CD4-positive, alpha-beta T cell treated with Interleukin-6 at 100 ng/mL for 8 hours (primary cell): ENCODE measurements around the gene PLEKHH2.
"Not testable (repeated sequence)": the region's sequence is repeated elsewhere in the genome, so short reads cannot be mapped to it uniquely, and the experiment has no call there.

Experiments
- DNase-seq: peaks from one replicate; pipeline ENCODE4 v3.0.0-alpha.2; 2020; ENCODE audit warnings: mixed read lengths, low spot score

PLEKHH2 gene

DNA sequence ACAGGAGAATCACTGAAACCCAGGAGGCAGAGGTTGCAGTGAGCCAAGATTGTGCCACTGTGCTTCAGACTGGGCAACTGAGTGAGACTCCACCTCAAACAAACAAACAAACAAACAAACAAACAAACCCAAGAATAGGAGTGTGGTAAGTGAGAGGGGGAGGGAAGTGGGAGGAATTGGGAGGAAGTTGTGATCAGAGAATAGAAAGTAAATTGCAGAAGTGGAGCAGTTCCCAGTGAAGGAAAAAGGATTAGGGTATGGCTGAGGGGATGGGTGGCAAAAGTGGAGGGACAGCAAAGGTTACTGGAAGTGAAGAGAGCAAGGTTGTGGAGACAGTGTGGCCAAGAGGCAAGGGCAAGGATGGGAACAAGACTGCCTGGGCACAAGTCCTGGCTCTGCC lies 80.3 kb downstream of the PLEKHH2 start:
- DNase-seq = no peak

DNA sequence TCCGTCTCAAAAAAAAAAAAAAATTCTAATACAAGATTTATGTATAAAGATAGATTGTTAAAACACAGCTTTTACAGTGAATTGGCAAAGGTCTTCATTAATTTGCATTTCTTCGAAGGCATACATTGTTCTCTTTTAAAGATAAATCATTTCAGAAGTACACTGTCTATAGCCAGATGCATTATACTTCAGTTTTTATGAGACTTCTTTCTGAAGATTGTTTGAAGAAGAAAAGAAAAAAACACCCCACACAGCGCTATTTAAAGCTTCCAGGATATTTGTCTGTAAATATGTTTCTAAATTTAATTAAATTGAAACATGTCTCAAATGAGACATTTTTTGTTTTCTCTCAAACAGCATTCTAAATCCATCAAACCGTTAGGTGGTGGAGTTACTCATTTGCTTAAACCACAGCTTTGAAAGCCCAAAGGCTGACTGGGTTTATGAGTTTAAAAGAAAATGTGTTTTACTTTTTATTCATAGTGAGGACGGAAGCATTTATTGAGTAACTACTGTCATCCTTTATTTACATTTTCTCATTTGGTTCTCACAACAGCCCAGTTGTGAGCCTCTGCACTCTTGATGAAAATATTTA lies 81.6 kb downstream of the PLEKHH2 start:
- DNase-seq = no peak

GRCh38 chr2:43724728-43725526 lies 87.9 kb downstream of the PLEKHH2 start:
- DNase-seq = no peak

DNA sequence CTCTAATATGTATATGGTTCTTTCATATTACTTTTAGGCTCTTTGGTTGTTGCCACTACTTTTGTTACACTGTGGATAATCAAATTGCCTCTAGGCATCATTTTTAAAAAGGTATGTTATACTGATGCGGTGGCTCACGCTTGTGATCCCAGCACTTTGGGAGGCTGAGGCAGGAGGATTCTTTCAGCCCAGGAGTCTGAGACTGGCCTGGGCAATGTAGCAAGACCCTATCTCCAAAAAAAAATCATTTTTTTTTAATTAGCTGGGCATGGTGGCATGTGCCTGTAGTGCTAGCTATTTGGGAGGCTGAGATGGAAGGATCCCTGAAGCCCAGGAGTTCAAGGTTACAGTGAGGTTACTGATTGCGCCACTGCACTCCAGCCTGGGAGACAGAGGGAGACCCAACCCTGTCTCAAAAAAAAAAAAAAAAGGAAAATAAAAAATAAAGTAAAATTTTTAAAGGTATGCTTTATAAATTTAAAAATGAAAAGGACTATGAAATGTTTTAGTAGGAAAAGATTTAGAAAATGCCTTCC lies 88.7 kb downstream of the PLEKHH2 start:
- no peak for DNase-seq

- DNase-seq = not testable (repeated sequence)
These were observed 90.0 kb downstream of the PLEKHH2 start for GRCh38 chr2:43726961-43727633.

DNA sequence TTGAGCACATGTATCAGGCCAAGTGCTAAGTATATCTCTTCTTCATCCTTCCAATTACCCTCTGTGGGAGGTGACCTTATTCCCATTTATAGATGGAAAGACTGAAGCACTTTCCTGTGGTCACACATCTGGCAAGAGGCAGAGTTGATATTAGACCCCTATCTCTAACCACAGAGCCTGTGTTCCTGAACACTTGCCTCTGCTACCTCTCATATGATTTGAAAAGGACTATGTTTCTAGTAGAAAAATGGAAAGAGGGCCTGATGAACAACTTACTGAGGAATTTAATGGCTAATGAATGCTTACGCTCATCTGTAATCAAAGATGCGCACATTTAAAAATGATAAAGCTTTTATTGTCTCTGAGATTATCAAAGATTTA lies 90.6 kb downstream of the PLEKHH2 start:
- no peak for DNase-seq

- no peak for DNase-seq
These were observed 92.6 kb downstream of the PLEKHH2 start for GRCh38 chr2:43729491-43730174.

DNA sequence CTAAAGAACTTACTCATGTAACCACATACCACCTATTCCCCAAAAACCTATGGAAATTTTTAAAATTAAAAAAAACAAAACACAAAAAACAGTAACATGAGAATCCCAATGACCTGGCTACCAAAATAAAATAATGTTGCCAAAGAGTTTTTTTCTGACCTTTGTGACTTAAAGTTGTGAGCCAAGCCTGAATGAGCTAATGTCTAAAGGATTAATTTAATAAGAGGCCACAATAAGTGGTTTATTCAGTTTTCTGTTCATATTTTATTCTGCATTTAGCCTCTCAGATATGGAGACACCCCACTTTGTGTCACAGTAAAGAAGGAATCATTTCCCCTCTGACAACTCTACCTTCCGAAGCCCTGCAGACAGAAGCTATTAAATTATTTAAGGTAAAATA lies 94.2 kb downstream of the PLEKHH2 start:
- no peak for DNase-seq

DNA sequence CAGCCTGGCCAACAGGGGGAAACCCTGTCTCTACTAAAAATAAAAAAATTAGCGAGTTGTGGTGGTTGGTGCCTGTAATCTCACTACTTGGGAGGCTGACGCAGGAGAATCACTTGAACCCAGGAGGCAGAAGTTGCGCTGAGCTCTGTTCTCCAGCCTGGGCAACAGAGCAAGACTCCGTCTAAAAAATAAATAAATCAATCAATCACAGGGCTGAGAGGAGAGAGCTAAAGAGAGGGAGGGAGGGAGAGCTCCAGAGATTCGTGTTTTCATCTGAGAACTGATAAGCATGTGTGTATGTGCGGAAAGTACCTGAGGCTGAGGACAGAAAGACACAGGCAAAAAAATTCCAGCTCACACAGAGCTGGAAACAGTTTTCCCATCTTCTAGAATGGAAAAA lies 99.6 kb downstream of the PLEKHH2 start:
- no peak for DNase-seq

DNA sequence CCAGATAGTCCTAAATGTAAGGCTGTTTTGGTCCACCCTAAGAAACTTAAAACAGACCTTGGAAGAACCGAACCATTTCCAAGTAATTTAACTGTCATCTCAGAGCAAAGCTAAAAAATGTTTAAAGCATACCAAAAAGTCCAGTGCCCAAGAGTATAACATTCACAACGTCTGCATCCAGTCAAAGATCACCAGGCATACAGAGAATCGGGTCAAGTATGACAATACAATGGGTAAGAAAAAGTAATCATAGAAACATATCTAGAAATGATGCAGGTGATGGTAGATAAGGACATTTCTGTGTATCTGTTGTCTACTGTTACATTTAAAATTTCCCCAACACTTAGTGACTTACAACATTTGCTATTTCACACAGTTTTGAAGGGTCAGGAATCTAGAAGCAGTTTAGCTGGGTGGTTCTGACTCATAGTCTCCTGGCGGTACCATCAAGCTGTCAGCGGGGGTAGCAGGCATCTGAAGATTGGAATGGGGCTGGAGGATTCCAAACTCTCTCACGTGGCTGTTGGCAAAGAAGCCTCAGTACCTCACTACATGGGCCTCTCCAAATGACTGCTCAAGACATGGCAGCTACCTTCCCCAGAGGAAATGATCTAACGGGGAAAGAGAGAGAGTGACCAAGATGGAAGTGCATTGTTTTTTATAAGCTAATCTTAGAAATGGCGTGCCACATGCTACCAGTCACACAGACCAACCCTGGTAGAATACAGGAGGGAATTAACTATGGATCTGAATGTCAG lies 100.2 kb downstream of the PLEKHH2 start:
- DNase-seq = no peak

GRCh38 chr2:43737855-43738254 lies 100.8 kb downstream of the PLEKHH2 start:
- no peak for DNase-seq

DNA sequence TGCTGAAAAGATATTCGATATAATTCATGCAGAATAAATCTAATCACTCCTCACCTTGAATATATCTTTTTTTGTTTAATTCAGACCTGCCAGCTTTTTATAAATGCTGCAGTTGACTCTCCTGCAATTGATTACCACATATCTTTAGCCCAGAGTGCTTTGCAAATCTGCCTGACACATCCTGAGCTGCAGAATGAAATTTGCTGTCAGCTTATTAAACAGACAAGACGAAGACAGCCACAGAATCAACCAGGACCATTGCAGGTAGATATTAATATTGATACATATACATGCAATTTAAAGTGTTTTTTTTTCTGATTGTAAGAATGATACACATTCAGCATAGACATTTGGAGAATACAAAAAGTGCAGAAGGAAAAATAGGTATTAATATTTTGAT lies 101.2 kb downstream of the PLEKHH2 start:
- DNase-seq = no peak

DNA sequence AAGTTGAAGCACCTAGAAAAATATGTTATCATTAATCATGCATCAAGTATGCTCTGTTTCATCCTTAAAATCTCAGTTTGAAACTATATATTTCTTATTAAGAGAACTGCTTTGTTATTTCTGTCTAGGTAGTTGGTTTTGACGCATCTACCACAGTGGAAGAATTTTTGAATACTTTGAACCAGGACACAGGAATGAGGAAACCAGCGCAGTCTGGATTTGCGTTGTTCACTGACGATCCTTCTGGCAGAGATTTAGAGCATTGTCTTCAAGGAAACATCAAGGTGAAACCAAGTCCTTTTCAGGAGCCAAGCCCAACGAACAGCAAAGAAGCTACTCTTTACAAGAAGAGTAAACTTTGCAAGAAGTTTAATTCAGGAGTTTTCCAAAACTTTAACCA lies 106.6 kb downstream of the PLEKHH2 start:
- DNase-seq = no peak

GRCh38 chr2:43745457-43745856 lies 108.4 kb downstream of the PLEKHH2 start:
- DNase-seq = no peak

- no peak for DNase-seq
These were observed 111.3 kb downstream of the PLEKHH2 start for GRCh38 chr2:43748333-43748732.

- DNase-seq = no peak
These were observed 112.5 kb downstream of the PLEKHH2 start for GRCh38 chr2:43749583-43749982.

DNA sequence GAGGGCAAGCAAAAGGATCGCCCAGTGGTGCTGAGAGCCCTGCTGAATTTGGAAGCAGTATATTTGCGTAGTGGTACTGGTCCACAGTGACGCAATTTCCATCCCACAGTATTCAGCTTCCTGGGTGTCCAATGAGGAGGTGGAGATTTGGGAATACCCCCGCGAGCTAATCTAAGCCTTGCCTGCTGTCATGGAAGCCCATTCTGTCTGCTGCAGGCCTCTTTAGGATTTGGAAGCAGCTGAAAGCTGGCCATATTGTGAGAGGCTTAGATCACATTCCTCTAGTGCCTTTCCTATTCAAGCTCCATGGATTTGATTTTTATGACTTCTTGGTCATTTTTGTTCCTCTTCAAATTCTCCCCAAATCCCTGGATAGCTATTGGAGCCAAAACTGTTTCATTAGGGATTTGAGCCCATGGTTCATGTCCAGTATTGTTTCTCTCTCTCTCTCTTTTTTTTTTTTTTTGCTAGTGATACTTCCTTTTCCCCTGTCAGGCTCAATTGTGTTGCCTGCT lies 114.5 kb downstream of the PLEKHH2 start:
- DNase-seq = no peak

GRCh38 chr2:43752302-43752701 lies 115.2 kb downstream of the PLEKHH2 start:
- no peak for DNase-seq

DNA sequence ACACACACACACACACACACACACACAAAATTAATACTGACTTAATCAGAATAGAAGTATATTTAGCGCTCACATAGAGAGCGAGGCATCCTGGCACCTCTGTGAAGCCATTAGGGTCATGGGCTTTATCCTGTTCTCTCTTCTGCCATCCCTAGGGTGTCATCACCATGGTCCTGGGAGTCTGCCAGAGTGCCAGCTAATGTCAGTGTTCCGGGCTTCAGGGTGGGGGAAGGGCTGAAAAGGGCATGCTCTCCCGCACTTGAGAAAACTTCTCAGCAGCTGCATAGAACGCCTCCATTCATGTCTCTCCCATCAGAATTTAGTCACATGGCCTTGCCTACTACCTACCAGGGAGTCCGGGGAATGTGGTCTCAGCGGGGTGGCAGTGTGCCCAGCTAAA lies 117.1 kb downstream of the PLEKHH2 start:
- no peak for DNase-seq

DNA sequence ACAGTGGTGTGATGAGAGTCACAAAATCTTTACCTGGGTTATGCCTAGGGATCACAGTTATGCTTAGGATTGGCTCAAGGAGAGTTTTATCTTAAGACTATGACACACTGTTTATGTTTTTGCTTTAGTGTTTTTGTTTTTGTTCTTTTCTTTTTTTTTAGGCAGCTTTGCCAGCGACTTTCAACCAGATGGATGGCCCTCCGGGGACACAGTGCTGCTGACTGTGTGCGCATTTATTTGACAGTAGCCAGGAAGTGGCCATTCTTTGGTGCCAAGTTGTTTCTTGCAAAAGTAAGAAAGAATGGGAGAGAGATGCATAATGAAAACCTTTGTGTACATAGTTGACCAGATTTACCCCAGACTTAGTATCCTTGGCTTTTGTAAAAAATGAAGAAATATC lies 121.7 kb downstream of the PLEKHH2 start:
- no peak for DNase-seq

- DNase-seq = no peak
These were observed 122.1 kb downstream of the PLEKHH2 start for GRCh38 chr2:43759195-43759594.

GRCh38 chr2:43762286-43762685 lies 125.2 kb downstream of the PLEKHH2 start:
- no peak for DNase-seq
